ENCODE results near the gene IRF2BP2.
A peak's percentile ranks its signal among the peaks of the same experiment; 100 is the strongest.

The IRF2BP2 gene

DNA sequence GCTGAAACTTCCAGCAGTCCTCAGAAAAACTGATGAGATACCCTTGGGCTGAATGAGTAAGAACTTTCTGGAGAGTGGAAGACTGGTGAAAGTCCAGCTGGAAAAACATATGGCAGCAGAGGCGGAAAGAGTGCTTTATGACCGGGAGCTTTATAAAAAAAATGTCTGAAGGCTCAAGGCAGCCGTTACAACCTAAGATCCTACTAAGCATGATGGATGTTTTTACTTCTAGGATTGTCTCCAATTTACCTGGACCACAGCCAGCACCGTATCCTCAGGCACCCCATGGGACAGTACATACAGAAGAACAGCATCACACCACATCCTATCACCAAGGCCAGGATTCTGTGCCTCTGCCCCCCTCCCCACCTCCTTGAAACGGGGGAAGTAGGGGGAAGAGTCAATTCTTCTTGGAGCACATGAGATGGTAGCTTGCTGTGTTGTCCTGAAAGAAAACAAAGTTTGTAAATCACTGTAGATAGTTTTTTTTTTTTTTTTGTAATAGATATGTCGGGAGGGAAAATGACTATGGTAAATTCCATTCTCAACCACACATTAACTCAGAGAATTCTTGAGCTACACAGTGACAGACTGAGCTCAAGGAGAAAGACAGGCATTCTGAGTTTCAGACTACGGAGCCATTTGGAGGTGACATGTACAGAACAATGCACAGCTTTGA is 11.8 kb upstream of the IRF2BP2 start:
- H3K4me1 ChIP-seq (ENCODE audit: control insufficient read depth in 5 of 5, insufficient read depth in 5 of 5, low read length in 5 of 5), result peaks cover 6 to 53% (median 50%) of the 10 kb centered on the region in 5 donors
- no peak overlapping the region for H3K9ac ChIP-seq (ENCODE audit: low read length in 5 of 5)
- no peaks in the 10 kb centered on the region for H3K36me3 ChIP-seq (ENCODE audit: control insufficient read depth in 5 of 5, insufficient read depth in 5 of 5, low read length in 5 of 5)
- H3K9me3 ChIP-seq (ENCODE audit: control insufficient read depth in 5 of 5, low read length in 5 of 5), result no peaks in the 10 kb centered on the region
- H3K27me3 ChIP-seq (ENCODE audit: control insufficient read depth in 5 of 5, insufficient read depth in 4 of 5, low read length in 5 of 5), result no peaks in the 10 kb centered on the region
- H3K27ac ChIP-seq (ENCODE audit: low read depth, low read length), result peak overlapping the region; percentile 1
- H3K4me3 ChIP-seq (ENCODE audit: low read depth in 1 of 5, low read length in 5 of 5), result no peak overlapping the region

DNA sequence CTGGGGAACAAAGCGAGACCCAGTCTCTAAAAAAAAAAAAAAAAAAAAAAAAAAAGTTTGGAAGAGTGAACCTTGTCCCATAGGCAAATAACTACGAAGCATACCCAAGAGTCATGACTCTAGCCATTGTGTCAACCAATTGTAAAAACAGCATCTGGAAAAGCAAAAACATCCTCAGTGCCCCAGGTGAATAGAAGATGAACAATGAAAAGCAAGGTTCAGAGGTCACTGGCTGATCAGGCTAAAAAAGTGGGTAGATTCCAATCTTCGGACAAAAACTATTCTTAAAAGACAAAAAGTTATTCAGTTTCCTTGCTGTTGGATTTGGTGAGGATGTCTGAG is 11.1 kb upstream of the IRF2BP2 start:
- H3K4me3 ChIP-seq (ENCODE audit: low read depth in 1 of 5, low read length in 5 of 5), result no peak overlapping the region
- no peaks in the 10 kb centered on the region for H3K27me3 ChIP-seq (ENCODE audit: control insufficient read depth in 5 of 5, insufficient read depth in 4 of 5, low read length in 5 of 5)
- no peak overlapping the region for H3K27ac ChIP-seq (ENCODE audit: low read depth, low read length)
- H3K9ac ChIP-seq (ENCODE audit: low read length in 5 of 5), result no peak overlapping the region
- no peaks in the 10 kb centered on the region for H3K9me3 ChIP-seq (ENCODE audit: control insufficient read depth in 5 of 5, low read length in 5 of 5)
- peaks cover 9 to 60% (median 54%) of the 10 kb centered on the region in 5 donors for H3K4me1 ChIP-seq (ENCODE audit: control insufficient read depth in 5 of 5, insufficient read depth in 5 of 5, low read length in 5 of 5)
- H3K36me3 ChIP-seq (ENCODE audit: control insufficient read depth in 5 of 5, insufficient read depth in 5 of 5, low read length in 5 of 5), result no peaks in the 10 kb centered on the region

DNA sequence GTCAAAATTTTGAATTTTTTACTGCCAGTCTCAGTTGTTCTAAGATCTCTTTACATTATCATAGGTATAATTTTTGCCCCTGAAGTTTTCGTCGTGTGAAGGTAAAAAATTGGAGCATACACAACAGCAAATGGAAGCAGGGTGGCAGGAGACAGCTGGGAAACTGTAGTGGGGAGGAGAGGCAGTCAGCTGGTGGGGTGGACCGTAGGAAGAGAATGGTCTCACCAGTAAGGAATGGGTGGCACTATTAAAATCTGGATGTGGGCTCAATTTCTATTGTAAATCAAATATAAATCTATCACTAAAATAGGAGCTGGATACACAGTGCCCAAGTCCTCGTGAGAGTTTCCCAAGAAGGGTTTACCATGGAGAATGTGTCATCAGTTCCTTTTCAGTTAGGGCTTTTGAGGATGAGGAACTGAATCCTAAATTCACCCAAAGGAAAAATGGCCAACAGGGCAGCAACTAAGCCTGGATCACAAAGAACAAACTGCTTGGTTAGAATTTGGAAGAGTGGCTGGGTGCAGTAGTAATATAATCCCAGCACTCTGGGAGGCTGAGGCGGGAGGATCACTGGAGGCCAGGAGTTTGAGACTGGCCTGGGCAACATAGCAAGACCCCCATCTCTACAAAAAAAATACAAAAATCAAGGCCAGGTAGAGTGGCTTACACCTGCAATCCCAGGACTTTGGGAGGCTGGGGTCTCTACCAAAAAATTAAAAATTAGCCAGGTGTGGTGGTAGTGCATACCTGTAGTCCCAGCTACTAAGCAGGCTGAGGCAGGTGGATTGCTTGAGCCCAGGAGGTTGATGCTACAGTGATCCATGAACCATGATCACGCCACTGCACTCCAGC is 10.5 kb upstream of the IRF2BP2 start:
- Histone ChIP-seq H3K4me3 (ENCODE audit: low read depth in 1 of 5, low read length in 5 of 5) (no peak overlapping the region), H3K27me3 (ENCODE audit: control insufficient read depth in 5 of 5, insufficient read depth in 4 of 5, low read length in 5 of 5) (no peaks in the 10 kb centered on the region), H3K27ac (ENCODE audit: low read depth, low read length) (peak overlapping the region; percentile 73), H3K9ac (ENCODE audit: low read length in 5 of 5) (peak overlapping the region in 2 of 5 donors; percentile 37), H3K9me3 (ENCODE audit: control insufficient read depth in 5 of 5, low read length in 5 of 5) (no peaks in the 10 kb centered on the region), H3K36me3 (ENCODE audit: control insufficient read depth in 5 of 5, insufficient read depth in 5 of 5, low read length in 5 of 5) (no peaks in the 10 kb centered on the region), H3K4me1 (ENCODE audit: control insufficient read depth in 5 of 5, insufficient read depth in 5 of 5, low read length in 5 of 5) (peaks cover 9 to 65% (median 59%) of the 10 kb centered on the region in 5 donors)

DNA sequence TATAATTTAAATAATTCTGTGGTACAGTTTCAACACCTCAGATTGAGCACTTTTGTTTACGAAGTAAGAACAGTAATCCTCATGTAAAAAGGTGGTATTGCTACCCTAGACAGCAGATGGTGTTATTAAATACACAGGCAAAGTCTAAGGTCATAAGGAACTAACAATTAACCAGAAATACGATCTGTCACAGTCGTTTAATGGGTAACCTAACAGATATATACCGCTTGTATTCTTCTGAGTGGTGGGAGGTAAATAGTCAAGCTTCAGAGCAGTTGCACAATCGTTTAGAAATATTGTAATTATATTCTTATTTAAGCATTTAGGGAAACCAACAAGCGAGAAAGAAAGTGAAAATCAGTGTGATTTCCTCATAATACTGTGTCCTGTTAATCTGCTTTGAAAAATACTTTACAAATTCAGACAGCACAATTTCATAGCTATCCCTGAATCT is 9.8 kb upstream of the IRF2BP2 start:
- H3K36me3 ChIP-seq (ENCODE audit: control insufficient read depth in 5 of 5, insufficient read depth in 5 of 5, low read length in 5 of 5), result no peaks in the 10 kb centered on the region
- no peak overlapping the region for H3K4me3 ChIP-seq (ENCODE audit: low read depth in 1 of 5, low read length in 5 of 5)
- peak overlapping the region; percentile 73 for H3K27ac ChIP-seq (ENCODE audit: low read depth, low read length)
- H3K4me1 ChIP-seq (ENCODE audit: control insufficient read depth in 5 of 5, insufficient read depth in 5 of 5, low read length in 5 of 5), result peaks cover 9 to 64% (median 61%) of the 10 kb centered on the region in 5 donors
- H3K9ac ChIP-seq (ENCODE audit: low read length in 5 of 5), result peak overlapping the region in 2 of 5 donors; percentile 37
- H3K27me3 ChIP-seq (ENCODE audit: control insufficient read depth in 5 of 5, insufficient read depth in 4 of 5, low read length in 5 of 5), result no peaks in the 10 kb centered on the region
- no peaks in the 10 kb centered on the region for H3K9me3 ChIP-seq (ENCODE audit: control insufficient read depth in 5 of 5, low read length in 5 of 5)

DNA sequence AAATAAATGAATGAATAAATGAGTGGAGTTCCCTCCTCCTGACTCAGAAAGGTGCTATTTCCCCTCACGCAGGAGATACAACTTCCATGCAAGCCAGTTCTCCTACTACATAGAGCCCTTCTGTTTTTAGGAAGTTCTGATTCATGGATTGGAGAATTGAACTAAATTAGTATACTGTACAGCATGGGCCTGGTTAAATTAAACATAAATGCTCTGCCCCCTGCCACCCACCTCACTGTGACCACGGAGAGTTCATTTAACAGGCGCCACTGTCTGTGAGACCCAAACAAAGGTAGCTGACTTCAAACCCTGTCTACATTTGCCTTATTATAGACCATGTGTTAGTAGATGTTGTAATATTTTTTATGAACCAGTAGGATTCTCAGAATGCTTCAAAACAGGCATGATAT is 9.1 kb upstream of the IRF2BP2 start:
- Histone ChIP-seq H3K4me3 (ENCODE audit: low read depth in 1 of 5, low read length in 5 of 5) (no peak overlapping the region), H3K4me1 (ENCODE audit: control insufficient read depth in 5 of 5, insufficient read depth in 5 of 5, low read length in 5 of 5) (peaks cover 9 to 65% (median 59%) of the 10 kb centered on the region in 5 donors), H3K27ac (ENCODE audit: low read depth, low read length) (peak overlapping the region; percentile 73), H3K9ac (ENCODE audit: low read length in 5 of 5) (peak overlapping the region in 3 of 5 donors; percentile 7 to 29 (median 7)), H3K36me3 (ENCODE audit: control insufficient read depth in 5 of 5, insufficient read depth in 5 of 5, low read length in 5 of 5) (no peaks in the 10 kb centered on the region), H3K27me3 (ENCODE audit: control insufficient read depth in 5 of 5, insufficient read depth in 4 of 5, low read length in 5 of 5) (no peaks in the 10 kb centered on the region), H3K9me3 (ENCODE audit: control insufficient read depth in 5 of 5, low read length in 5 of 5) (no peaks in the 10 kb centered on the region)

DNA sequence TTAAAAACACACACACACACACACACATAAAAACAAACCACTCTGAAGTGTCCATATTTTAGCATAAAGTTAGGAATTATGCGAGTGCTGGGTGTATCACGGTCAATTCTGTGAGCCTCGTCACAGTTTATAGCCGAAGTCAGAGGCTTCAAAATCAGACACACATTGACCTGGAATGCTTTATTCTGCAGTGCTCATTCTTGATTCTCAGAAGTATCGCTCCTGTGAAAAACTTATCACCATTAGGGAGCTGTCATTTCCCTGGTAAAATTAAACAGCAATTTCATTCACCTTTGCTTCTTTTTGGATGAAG is 8.7 kb upstream of the IRF2BP2 start:
- Histone ChIP-seq H3K9ac (ENCODE audit: low read length in 5 of 5) (peak overlapping the region in 3 of 5 donors; percentile 7 to 29 (median 7)), H3K4me1 (ENCODE audit: control insufficient read depth in 5 of 5, insufficient read depth in 5 of 5, low read length in 5 of 5) (peaks cover 9 to 69% (median 61%) of the 10 kb centered on the region in 5 donors), H3K9me3 (ENCODE audit: control insufficient read depth in 5 of 5, low read length in 5 of 5) (no peaks in the 10 kb centered on the region), H3K36me3 (ENCODE audit: control insufficient read depth in 5 of 5, insufficient read depth in 5 of 5, low read length in 5 of 5) (no peaks in the 10 kb centered on the region), H3K27ac (ENCODE audit: low read depth, low read length) (peak overlapping the region; percentile 73), H3K27me3 (ENCODE audit: control insufficient read depth in 5 of 5, insufficient read depth in 4 of 5, low read length in 5 of 5) (no peaks in the 10 kb centered on the region), H3K4me3 (ENCODE audit: low read depth in 1 of 5, low read length in 5 of 5) (no peak overlapping the region)

DNA sequence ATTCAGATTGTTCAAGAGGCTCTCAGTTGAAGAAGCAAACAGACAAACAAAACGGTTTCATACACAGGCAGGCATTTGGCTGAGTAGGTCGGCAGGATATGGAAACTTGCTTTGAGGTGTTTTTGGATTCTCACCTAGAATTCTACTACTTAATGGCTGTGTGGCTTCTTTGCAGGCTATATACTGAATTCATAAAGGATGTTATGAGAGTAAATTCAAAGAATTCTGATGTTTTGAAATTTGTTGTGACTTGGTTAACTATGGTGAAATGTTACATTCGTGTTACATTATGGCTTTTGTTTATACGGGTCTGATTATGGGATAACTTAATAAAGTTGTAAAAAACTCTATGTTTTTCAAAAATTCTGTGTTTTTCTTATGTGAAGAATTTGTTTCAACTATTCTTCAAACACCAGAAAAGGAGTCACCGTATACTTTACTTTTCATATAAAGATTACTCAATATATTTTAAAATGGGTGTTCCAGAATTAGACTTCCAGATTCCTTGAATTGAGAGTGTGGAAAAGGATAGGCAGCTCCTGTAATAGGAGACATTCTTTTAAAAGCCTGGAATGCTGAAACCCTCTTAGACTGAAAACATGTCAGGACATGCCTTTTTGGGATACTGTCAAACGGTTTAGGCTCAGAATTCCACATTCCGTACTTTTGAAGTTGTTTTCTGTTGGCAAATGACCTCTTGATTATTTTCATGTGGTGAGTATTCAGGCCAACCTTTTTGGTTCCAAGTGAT is 8.2 kb upstream of the IRF2BP2 start:
- Histone ChIP-seq H3K27me3 (ENCODE audit: control insufficient read depth in 5 of 5, insufficient read depth in 4 of 5, low read length in 5 of 5) (no peaks in the 10 kb centered on the region), H3K27ac (ENCODE audit: low read depth, low read length) (peak overlapping the region; percentile 73), H3K9ac (ENCODE audit: low read length in 5 of 5) (peak overlapping the region in 2 of 5 donors; percentile 29 to 52), H3K4me3 (ENCODE audit: low read depth in 1 of 5, low read length in 5 of 5) (no peak overlapping the region), H3K4me1 (ENCODE audit: control insufficient read depth in 5 of 5, insufficient read depth in 5 of 5, low read length in 5 of 5) (peaks cover 14 to 74% (median 67%) of the 10 kb centered on the region in 5 donors), H3K9me3 (ENCODE audit: control insufficient read depth in 5 of 5, low read length in 5 of 5) (no peaks in the 10 kb centered on the region), H3K36me3 (ENCODE audit: control insufficient read depth in 5 of 5, insufficient read depth in 5 of 5, low read length in 5 of 5) (no peaks in the 10 kb centered on the region)

DNA sequence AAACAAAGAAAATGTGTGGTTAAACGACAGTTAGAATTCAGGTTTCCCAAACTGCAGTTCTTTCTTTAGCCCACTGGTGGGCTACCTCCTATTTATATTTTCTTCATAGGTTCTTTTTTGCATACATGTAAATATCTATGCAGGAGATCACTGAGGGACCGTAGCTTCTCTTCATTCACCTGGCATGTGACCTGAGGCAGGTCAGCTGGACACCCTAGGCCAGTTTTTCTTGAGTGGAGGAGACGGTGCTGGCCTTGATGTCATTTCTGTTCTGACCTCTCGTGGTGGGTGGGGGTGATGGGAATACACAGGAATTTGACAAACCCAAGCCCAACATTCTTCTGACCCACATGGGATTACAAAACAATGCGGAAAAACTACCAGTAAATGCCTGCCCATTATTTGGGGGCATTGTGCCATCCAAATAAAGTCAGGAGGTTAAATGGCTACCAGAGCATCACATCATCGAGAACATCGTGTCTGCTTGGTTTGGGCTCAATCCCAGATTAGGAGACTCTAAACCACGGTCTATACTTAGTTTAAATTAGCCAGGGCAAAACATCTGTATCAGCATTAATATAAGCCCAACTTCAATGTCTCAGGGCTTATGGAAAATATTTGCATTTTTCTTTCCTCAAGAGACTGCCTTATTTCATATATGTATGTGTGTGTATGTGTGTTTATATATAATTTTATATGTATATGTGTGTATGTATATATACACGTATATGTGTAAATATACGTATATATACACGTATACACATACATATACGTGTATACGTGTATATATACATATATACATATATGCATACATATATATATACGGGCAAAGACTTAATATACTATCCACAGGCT is 7.4 kb upstream of the IRF2BP2 start:
- Histone ChIP-seq H3K4me1 (ENCODE audit: control insufficient read depth in 5 of 5, insufficient read depth in 5 of 5, low read length in 5 of 5) (peaks cover 20 to 82% (median 74%) of the 10 kb centered on the region in 5 donors), H3K4me3 (ENCODE audit: low read depth in 1 of 5, low read length in 5 of 5) (peak overlapping the region in 1 of 5 donors; percentile 26), H3K36me3 (ENCODE audit: control insufficient read depth in 5 of 5, insufficient read depth in 5 of 5, low read length in 5 of 5) (no peaks in the 10 kb centered on the region), H3K27me3 (ENCODE audit: control insufficient read depth in 5 of 5, insufficient read depth in 4 of 5, low read length in 5 of 5) (no peaks in the 10 kb centered on the region), H3K9me3 (ENCODE audit: control insufficient read depth in 5 of 5, low read length in 5 of 5) (no peaks in the 10 kb centered on the region), H3K27ac (ENCODE audit: low read depth, low read length) (peak overlapping the region; percentile 73), H3K9ac (ENCODE audit: low read length in 5 of 5) (peak overlapping the region in 2 of 5 donors; percentile 52 to 89)

DNA sequence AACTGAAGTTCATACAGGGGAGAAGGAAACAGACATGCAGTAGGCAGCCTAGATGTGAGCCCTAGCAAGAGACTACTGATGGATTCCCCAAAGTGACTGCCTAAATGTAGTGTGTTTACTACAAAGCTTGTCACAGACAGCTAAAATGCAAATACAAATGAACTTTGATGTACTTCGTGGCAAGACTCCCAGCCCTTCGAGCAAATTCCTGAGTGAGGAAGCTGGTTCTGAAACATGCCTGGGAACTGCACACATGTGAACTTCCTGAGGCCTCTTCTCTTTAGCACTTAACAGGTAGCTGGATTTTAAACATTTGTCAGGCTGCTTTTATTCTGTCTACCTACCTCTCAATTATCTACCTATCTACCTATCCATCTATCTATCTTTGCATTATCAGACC is 6.7 kb upstream of the IRF2BP2 start:
- Histone ChIP-seq H3K4me1 (ENCODE audit: control insufficient read depth in 5 of 5, insufficient read depth in 5 of 5, low read length in 5 of 5) (peaks cover 26 to 87% (median 79%) of the 10 kb centered on the region in 5 donors), H3K4me3 (ENCODE audit: low read depth in 1 of 5, low read length in 5 of 5) (peak overlapping the region in 2 of 5 donors; percentile 26 to 42), H3K27ac (ENCODE audit: low read depth, low read length) (peak overlapping the region; percentile 73), H3K9me3 (ENCODE audit: control insufficient read depth in 5 of 5, low read length in 5 of 5) (no peaks in the 10 kb centered on the region), H3K36me3 (ENCODE audit: control insufficient read depth in 5 of 5, insufficient read depth in 5 of 5, low read length in 5 of 5) (no peaks in the 10 kb centered on the region), H3K27me3 (ENCODE audit: control insufficient read depth in 5 of 5, insufficient read depth in 4 of 5, low read length in 5 of 5) (no peaks in the 10 kb centered on the region), H3K9ac (ENCODE audit: low read length in 5 of 5) (peak overlapping the region in 2 of 5 donors; percentile 1 to 89)

Data from subcutaneous abdominal adipose tissue (tissue), 5 donors.